IPS DF 6.9 (cell line): ENCODE measurements around the gene SLC34A1.

Experiments used
- DNase-seq: peaks from one replicate; pipeline ENCODE4 v3.0.0-alpha.2; 2013; ENCODE audit warnings: low read depth, low spot score
- H3K27ac ChIP-seq: one replicate; pipeline ENCODE4 v1.5.1; 2013; ENCODE audit warnings: low read length, control low read depth
- H3K27me3 ChIP-seq: 2 replicates; pipeline ENCODE4 v1.6.1; 2013; ENCODE audit warnings: mild to moderate bottlenecking, low read length; ENCODE audit not compliant: control insufficient read depth, insufficient read depth
- H3K36me3 ChIP-seq: 2 replicates; pipeline ENCODE4 v1.6.1; 2013; ENCODE audit warnings: low read length; ENCODE audit not compliant: control insufficient read depth, insufficient read depth
- H3K4me1 ChIP-seq: 2 replicates; pipeline ENCODE4 v1.6.1; 2013; ENCODE audit warnings: low read length; ENCODE audit not compliant: control insufficient read depth, insufficient read depth
- H3K4me3 ChIP-seq: 2 replicates; pipeline ENCODE4 v1.5.1; 2013; ENCODE audit warnings: mild to moderate bottlenecking, low read length
- H3K9me3 ChIP-seq: 2 replicates; pipeline ENCODE4 v1.6.1; 2013; ENCODE audit warnings: low read length, inconsistent platforms; ENCODE audit not compliant: control insufficient read depth, insufficient read depth
- WGBS: extraction: QIAGEN DNeasy Blood & Tissue Kit; methylation state at CpG from one replicate; pipeline ENCODE4 v1.1.7; 2013; ENCODE audit warnings: mixed read lengths, missing lambda C conversion rate; ENCODE audit not compliant: insufficient read length, insufficient coverage; 5-methylcytosine and 5-hydroxymethylcytosine counted together

SLC34A1 gene

DNA sequence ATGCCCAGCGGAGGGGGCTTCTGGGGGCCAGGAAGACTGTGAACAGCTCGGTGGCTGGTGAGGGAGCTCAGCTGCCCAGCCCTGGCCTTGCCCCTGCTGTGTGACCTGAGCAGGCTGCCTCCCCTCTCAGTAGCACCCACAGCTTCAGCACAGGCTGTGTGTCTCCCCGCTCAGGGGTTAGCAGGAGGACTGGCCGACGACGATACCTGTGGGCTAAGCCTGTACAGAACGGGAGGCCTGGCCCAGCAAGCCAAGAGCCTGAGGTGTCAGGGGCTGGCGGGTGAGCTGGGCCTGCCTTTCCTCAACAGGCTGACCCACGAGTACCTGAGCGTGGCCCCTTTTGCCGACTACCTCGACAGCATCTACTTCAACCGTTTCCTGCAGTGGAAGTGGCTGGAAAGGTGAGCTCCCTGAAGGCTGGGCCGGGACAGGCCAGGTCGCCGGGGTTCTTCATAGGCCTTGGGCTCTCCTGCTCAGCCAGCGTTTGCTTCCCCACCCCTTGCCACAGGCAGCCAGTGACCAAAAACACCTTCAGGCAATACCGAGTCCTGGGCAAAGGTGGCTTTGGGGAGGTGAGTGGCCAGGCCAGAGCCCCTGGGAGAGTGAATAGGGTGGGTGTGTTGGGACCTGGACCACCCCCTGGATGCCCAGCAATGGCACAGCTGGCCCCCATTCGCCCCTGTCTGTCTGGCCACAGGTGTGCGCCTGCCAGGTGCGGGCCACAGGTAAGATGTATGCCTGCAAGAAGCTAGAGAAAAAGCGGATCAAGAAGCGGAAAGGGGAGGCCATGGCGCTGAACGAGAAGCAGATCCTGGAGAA lies 48.8 kb downstream of the SLC34A1 start:
- Histone ChIP-seq H3K4me3 (no peak overlapping the region), H3K9me3 (no peaks in the 10 kb centered on the region), H3K27ac (no peak overlapping the region), H3K4me1 (no peaks in the 10 kb centered on the region), H3K36me3 (peaks cover 43% of the 10 kb centered on the region), H3K27me3 (no peaks in the 10 kb centered on the region)
- no CpG with 5 or more reads among the region's 25 CpGs for WGBS
- DNase-seq: no peak

GRCh38 chr5:177433658-177434217 lies 49.5 kb downstream of the SLC34A1 start:
- H3K36me3 ChIP-seq: peaks cover 43% of the 10 kb centered on the region
- no peaks in the 10 kb centered on the region for H3K4me1 ChIP-seq
- no CpG with 5 or more reads among the region's 29 CpGs for WGBS
- H3K4me3 ChIP-seq: no peak overlapping the region
- no peaks in the 10 kb centered on the region for H3K9me3 ChIP-seq
- no peak overlapping the region for H3K27ac ChIP-seq
- H3K27me3 ChIP-seq: no peaks in the 10 kb centered on the region
- no peak for DNase-seq

DNA sequence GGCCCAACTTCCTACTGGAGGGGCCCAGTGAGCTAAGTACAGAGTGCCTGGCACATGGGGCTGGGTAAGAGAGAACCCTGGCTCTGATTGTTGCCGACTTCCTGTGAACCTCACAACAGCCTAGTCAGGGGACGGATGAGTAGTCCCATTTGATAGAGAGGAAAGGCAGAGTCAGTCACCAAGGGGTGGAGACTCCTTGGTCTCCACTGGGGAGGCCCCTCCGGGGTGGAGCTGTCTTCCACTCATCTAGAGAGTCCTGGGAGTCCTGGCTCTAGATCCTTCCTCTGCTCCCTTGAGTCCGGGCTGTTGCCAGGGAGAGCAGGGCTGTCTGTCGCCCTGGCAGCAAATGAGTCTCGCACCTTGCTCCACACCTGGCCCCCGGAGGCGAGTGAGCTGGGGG lies 50.2 kb downstream of the SLC34A1 start:
- no CpG with 5 or more reads among the region's 8 CpGs for WGBS
- peaks cover 43% of the 10 kb centered on the region for H3K36me3 ChIP-seq
- H3K27me3 ChIP-seq: no peaks in the 10 kb centered on the region
- no peak overlapping the region for H3K4me3 ChIP-seq
- no peaks in the 10 kb centered on the region for H3K4me1 ChIP-seq
- no peaks in the 10 kb centered on the region for H3K9me3 ChIP-seq
- no peak for DNase-seq
- H3K27ac ChIP-seq: no peak overlapping the region

DNA sequence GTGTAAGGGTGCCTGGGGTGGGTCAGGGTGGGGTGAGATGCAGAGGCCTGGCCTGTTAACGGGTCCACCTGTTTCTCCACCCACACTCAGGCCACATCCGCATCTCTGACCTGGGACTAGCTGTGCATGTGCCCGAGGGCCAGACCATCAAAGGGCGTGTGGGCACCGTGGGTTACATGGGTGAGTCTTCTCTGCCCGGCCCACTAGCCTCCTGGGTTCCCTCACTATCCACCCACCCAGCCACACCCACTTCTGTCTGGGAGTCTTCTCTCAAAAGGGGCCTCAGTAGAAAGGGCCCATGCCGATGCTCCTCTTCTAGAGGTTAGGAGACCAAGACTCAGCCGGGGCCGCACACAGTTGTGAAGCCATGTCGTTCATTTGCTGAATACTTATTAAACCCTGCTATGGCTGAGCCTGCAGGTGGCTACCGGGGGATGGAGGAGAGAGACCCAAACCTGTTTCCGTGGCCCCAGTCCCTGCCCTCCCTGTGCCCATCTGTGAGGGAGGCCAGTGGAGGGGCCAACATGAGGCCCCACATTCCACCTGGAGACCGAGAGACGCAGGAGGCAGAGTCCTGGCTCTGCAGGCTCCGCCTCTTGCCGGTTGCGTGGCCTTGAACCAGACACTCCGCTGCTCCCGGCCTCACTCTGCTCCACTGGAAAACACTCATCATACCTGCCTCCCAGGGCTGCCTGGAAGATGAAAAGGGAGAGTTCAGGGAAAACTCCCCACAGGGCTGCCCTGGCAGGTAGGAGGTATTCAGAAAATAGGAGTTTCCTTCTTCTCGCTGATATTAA lies 50.9 kb downstream of the SLC34A1 start:
- no peak for DNase-seq
- Histone ChIP-seq H3K27ac (no peak overlapping the region), H3K36me3 (peaks cover 43% of the 10 kb centered on the region), H3K4me1 (no peaks in the 10 kb centered on the region), H3K27me3 (no peaks in the 10 kb centered on the region), H3K4me3 (no peak overlapping the region), H3K9me3 (no peaks in the 10 kb centered on the region)
- WGBS: no CpG with 5 or more reads among the region's 20 CpGs

DNA sequence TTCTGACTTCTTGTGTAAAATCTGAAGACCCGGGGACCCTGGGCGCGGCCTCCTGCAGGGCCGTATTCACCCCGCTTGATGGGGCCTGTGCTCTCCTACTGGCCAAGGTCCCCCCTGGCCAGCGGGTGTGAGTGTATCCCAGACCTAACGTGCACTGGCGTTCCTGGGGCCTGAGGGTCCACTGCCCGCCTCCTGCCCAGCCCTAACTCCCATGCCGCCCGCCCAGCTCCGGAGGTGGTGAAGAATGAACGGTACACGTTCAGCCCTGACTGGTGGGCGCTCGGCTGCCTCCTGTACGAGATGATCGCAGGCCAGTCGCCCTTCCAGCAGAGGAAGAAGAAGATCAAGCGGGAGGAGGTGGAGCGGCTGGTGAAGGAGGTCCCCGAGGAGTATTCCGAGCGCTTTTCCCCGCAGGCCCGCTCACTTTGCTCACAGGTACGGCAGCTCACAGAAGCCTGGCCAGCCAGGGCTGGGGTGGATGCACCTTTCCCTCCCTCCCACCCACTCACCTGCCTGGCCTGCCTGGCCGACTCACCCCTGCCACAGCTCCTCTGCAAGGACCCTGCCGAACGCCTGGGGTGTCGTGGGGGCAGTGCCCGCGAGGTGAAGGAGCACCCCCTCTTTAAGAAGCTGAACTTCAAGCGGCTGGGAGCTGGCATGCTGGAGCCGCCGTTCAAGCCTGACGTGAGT lies 51.8 kb downstream of the SLC34A1 start:
- Histone ChIP-seq H3K9me3 (no peaks in the 10 kb centered on the region), H3K27ac (no peak overlapping the region), H3K27me3 (no peaks in the 10 kb centered on the region), H3K4me1 (0 out of 2 replicates have a peak, but pooled peaks cover 2% of the 10 kb centered on the region), H3K36me3 (peaks cover 45% of the 10 kb centered on the region), H3K4me3 (no peak overlapping the region)
- no CpG with 5 or more reads among the region's 37 CpGs for WGBS
- DNase-seq: no peak

- Histone ChIP-seq H3K4me3 (no peak overlapping the region), H3K4me1 (0 out of 2 replicates have a peak, but pooled peaks cover 2% of the 10 kb centered on the region), H3K9me3 (no peaks in the 10 kb centered on the region), H3K27ac (no peak overlapping the region), H3K36me3 (peaks cover 33% of the 10 kb centered on the region), H3K27me3 (no peaks in the 10 kb centered on the region)
- no peak for DNase-seq
- WGBS: no CpG with 5 or more reads among the region's 4 CpGs
Observed at GRCh38 chr5:177437623-177438022, 53.4 kb downstream of the SLC34A1 start.

- Histone ChIP-seq H3K4me3 (no peak overlapping the region), H3K36me3 (peaks cover 30% of the 10 kb centered on the region), H3K9me3 (no peaks in the 10 kb centered on the region), H3K27ac (no peak overlapping the region), H3K4me1 (0 out of 2 replicates have a peak, but pooled peaks cover 2% of the 10 kb centered on the region), H3K27me3 (no peaks in the 10 kb centered on the region)
- DNase-seq: no peak
- WGBS: no CpG with 5 or more reads among the region's 10 CpGs
Observed at GRCh38 chr5:177438468-177438867, 54.2 kb downstream of the SLC34A1 start.

DNA sequence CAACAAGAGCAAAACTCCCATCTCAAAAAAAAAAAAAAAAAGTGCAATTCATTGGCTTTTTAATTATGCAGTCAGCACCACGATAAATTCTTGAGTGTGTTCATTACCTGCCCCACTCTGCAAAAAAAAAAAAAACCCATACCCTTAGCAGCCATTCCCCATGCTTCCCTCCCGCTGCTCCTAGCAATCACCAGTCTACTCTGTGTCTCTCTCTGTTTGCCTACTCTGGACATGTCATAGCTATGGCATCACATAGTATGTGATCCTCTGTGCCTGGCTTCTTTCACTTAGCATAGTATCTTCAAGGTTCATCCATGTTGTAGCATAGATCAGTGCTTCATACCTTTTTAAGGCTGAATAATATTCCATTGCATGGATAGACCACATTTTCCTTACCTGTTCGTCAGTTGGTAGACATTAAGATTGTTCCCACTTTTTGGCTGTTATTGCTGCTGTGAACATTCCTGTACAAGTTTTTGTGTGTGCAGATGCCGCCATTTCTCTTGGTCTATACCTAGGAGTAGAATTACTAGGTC lies 55.4 kb downstream of the SLC34A1 start:
- no peak overlapping the region for H3K27ac ChIP-seq
- no peaks in the 10 kb centered on the region for H3K27me3 ChIP-seq
- WGBS: no CpG with 5 or more reads among the region's 4 CpGs
- H3K36me3 ChIP-seq: peaks cover 21% of the 10 kb centered on the region; the same call in 1 of the 2 replicates
- H3K4me1 ChIP-seq: 0 out of 2 replicates have a peak, but pooled peaks cover 2% of the 10 kb centered on the region
- H3K9me3 ChIP-seq: no peaks in the 10 kb centered on the region
- no peak for DNase-seq
- H3K4me3 ChIP-seq: no peak overlapping the region

DNA sequence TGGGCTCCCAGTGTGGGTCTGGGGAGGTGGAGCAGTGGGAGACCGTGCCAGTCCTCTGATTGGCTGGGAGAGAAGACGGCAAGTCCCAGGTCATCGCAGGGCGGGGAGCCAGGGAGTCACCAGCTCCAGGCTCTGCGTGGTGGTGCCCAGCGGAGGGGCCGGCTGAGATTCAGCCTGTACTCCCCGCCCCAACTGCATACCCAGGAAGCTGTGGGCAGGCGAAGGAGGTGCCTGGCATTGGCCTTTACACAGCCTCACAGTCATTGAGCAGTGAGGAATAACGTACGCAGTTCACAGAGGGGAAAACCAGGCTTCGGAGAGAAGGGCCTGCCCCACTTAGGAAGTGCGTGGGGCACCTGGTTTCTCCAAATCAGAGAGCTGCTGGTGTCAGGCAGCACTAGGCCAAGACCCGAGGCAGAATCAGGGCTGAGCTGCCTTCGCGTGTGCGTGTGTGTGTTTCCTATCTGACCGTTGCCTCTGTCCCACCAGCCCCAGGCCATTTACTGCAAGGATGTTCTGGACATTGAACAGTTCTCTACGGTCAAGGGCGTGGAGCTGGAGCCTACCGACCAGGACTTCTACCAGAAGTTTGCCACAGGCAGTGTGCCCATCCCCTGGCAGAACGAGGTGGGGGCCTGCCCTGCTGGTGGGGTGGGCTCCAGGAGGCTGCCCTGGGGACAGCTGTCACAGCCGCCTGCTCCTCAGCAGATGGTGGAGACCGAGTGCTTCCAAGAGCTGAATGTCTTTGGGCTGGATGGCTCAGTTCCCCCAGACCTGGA lies 56.2 kb downstream of the SLC34A1 start:
- peaks cover 13% of the 10 kb centered on the region; the same call in 1 of the 2 replicates for H3K36me3 ChIP-seq
- 0 out of 2 replicates have a peak, but pooled peaks cover 2% of the 10 kb centered on the region for H3K4me1 ChIP-seq
- H3K27me3 ChIP-seq: 0 out of 2 replicates have a peak, but pooled peaks cover 1% of the 10 kb centered on the region
- no peak for DNase-seq
- no peak overlapping the region for H3K27ac ChIP-seq
- no peaks in the 10 kb centered on the region for H3K9me3 ChIP-seq
- no peak overlapping the region for H3K4me3 ChIP-seq
- WGBS: no CpG with 5 or more reads among the region's 24 CpGs
